Loucy (cell line): ENCODE results near the gene SLC17A1.

Experiments
- H2AFZ ChIP-seq: fragments of 200-600 bp; sonication (generic); 2 replicates; pipeline ENCODE4 v1.6.0; 2016; ENCODE audit warnings: antibody characterized with exemption, mild to moderate bottlenecking, low read length, moderate library complexity
- H3F3A ChIP-seq: fragments of 200-600 bp; 2 replicates; pipeline ENCODE4 v1.6.0; 2016; ENCODE audit warnings: antibody characterized with exemption, low read depth, mild to moderate bottlenecking
- H3K27me3 ChIP-seq: fragments of 200-600 bp; sonication (generic); 2 replicates; pipeline ENCODE4 v1.6.1; 2014; ENCODE audit warnings: low read length, mild to moderate bottlenecking; ENCODE audit not compliant: insufficient read depth, poor library complexity, severe bottlenecking
- H3K36me3 ChIP-seq: fragments of 200-600 bp; sonication (generic); 2 replicates; pipeline ENCODE4 v1.6.1; 2016; ENCODE audit warnings: low read length; ENCODE audit not compliant: insufficient read depth
- H3K4me1 ChIP-seq: fragments of 200-600 bp; sonication (generic); 2 replicates; pipeline ENCODE4 v1.5.1; 2014; ENCODE audit warnings: low read length, mild to moderate bottlenecking; ENCODE audit not compliant: insufficient read depth, poor library complexity, severe bottlenecking
- H3K4me2 ChIP-seq: fragments of 200-600 bp; sonication (generic); 2 replicates; pipeline ENCODE4 v1.6.0; 2014; ENCODE audit warnings: antibody characterized with exemption, low read length, low read depth, mild to moderate bottlenecking; ENCODE audit not compliant: poor library complexity, severe bottlenecking
- H3K4me3 ChIP-seq: fragments of 200-600 bp; sonication (generic); 2 replicates; pipeline ENCODE4 v1.5.1; 2014; ENCODE audit warnings: low read length, mild to moderate bottlenecking, mixed read lengths; ENCODE audit not compliant: poor library complexity, severe bottlenecking
- H3K79me2 ChIP-seq: fragments of 200-600 bp; sonication (generic); 2 replicates; pipeline ENCODE4 v1.6.1; 2014; ENCODE audit warnings: low read length; ENCODE audit not compliant: insufficient read depth
- H3K9ac ChIP-seq: fragments of 200-600 bp; sonication (generic); 2 replicates; pipeline ENCODE4 v1.6.0; 2014; ENCODE audit warnings: mild to moderate bottlenecking, low read depth, low read length, moderate library complexity; ENCODE audit not compliant: poor library complexity, severe bottlenecking
- H3K9me2 ChIP-seq: fragments of 200-600 bp; sonication (generic); replicated peaks from 2 replicates; pipeline ENCODE4 v1.6.1; 2016; ENCODE audit warnings: low read depth, low read length, mixed read lengths
- H3K9me3 ChIP-seq: fragments of 200-600 bp; sonication (generic); 2 replicates; pipeline ENCODE4 v1.6.1; 2014; ENCODE audit warnings: mild to moderate bottlenecking, antibody characterized with exemption, low read length, low read depth; ENCODE audit not compliant: insufficient read depth
- H4K20me1 ChIP-seq: fragments of 200-600 bp; sonication (generic); 2 replicates; pipeline ENCODE4 v1.6.0; 2014; ENCODE audit warnings: antibody characterized with exemption, low read length, mild to moderate bottlenecking; ENCODE audit not compliant: insufficient read depth, poor library complexity, severe bottlenecking
- CTCF ChIP-seq: fragments of 200-600 bp; sonication (generic); conservative IDR thresholded peaks from 2 replicates; pipeline ENCODE4 v1.5.1; 2014; ENCODE audit warnings: mild to moderate bottlenecking, antibody characterized with exemption, low read length
- EZH2phosphoT487 ChIP-seq: fragments of 200-600 bp; IDR thresholded peaks from 2 replicates; pipeline ENCODE4 v1.6.1; 2018; ENCODE audit warnings: antibody characterized with exemption, mild to moderate bottlenecking, moderate library complexity, borderline replicate concordance

The SLC17A1 gene

GRCh38 chr6:25746968-25747367 lies 84.9 kb downstream of the SLC17A1 start:
- Histone ChIP-seq H3K9me3 (no peaks in the 10 kb centered on the region), H3F3A (no peaks in the 10 kb centered on the region), H4K20me1 (no peaks in the 10 kb centered on the region), H3K9me2 (no peaks in the 10 kb centered on the region), H3K4me1 (no peaks in the 10 kb centered on the region), H3K27me3 (no peaks in the 10 kb centered on the region), H3K4me2 (no peak overlapping the region), H3K9ac (no peak overlapping the region), H3K4me3 (no peak overlapping the region), H3K36me3 (no peaks in the 10 kb centered on the region), H2AFZ (no peak overlapping the region), H3K79me2 (no peaks in the 10 kb centered on the region)
- peak; percentile 45 for TF ChIP-seq CTCF
- TF ChIP-seq EZH2phosphoT487, result no peak

GRCh38 chr6:25745836-25746235 lies 86.0 kb downstream of the SLC17A1 start:
- H3F3A ChIP-seq, result no peaks in the 10 kb centered on the region
- no peak for TF ChIP-seq CTCF
- TF ChIP-seq EZH2phosphoT487, result no peak
- H2AFZ ChIP-seq, result no peak overlapping the region
- H3K4me1 ChIP-seq, result no peaks in the 10 kb centered on the region
- no peaks in the 10 kb centered on the region for H3K79me2 ChIP-seq
- H3K36me3 ChIP-seq, result no peaks in the 10 kb centered on the region
- no peaks in the 10 kb centered on the region for H3K9me2 ChIP-seq
- no peak overlapping the region for H3K4me2 ChIP-seq
- H3K4me3 ChIP-seq, result no peak overlapping the region
- H3K9ac ChIP-seq, result no peak overlapping the region
- no peaks in the 10 kb centered on the region for H3K9me3 ChIP-seq
- no peaks in the 10 kb centered on the region for H4K20me1 ChIP-seq
- no peaks in the 10 kb centered on the region for H3K27me3 ChIP-seq

- H3K79me2 ChIP-seq, result no peaks in the 10 kb centered on the region
- no peaks in the 10 kb centered on the region for H3K9me3 ChIP-seq
- no peaks in the 10 kb centered on the region for H3F3A ChIP-seq
- H3K4me3 ChIP-seq, result no peak overlapping the region
- H3K27me3 ChIP-seq, result no peaks in the 10 kb centered on the region
- no peaks in the 10 kb centered on the region for H3K4me1 ChIP-seq
- H3K9ac ChIP-seq, result no peak overlapping the region
- no peaks in the 10 kb centered on the region for H3K36me3 ChIP-seq
- no peaks in the 10 kb centered on the region for H4K20me1 ChIP-seq
- H3K4me2 ChIP-seq, result no peak overlapping the region
- H2AFZ ChIP-seq, result no peak overlapping the region
- no peaks in the 10 kb centered on the region for H3K9me2 ChIP-seq
- TF ChIP-seq EZH2phosphoT487, result no peak
- no peak for TF ChIP-seq CTCF
Measured at GRCh38 chr6:25743868-25744267, 88.0 kb downstream of the SLC17A1 start.
